DMS 273 (cell line): ENCODE results near the gene FRMD4A.
"Not testable (repeated sequence)": the region's sequence is repeated elsewhere in the genome, so short reads cannot be mapped to it uniquely, and the experiment has no call there.

Experiments
- DNase-seq: peaks from one replicate; lab custom pipeline; 2025; ENCODE audit not compliant: unreplicated experiment; lab: John Stamatoyannopoulos, UW

The FRMD4A gene

GRCh38 chr10:13769946-13770345 lies 560.8 kb downstream of the FRMD4A start:
- DNase-seq: no peak

GRCh38 chr10:13767676-13768178 lies 563.0 kb downstream of the FRMD4A start:
- DNase-seq: no peak

- DNase-seq: not testable (repeated sequence)
Observed at GRCh38 chr10:13767148-13767547, 563.6 kb downstream of the FRMD4A start.

- DNase-seq: no peak
Observed at GRCh38 chr10:13765641-13766341, 564.9 kb downstream of the FRMD4A start.

- no peak for DNase-seq
Observed at GRCh38 chr10:13761490-13762091, 569.1 kb downstream of the FRMD4A start.

- peak; percentile 90 for DNase-seq
Observed at GRCh38 chr10:13759168-13759567, 571.6 kb downstream of the FRMD4A start.

- no peak for DNase-seq
Observed at GRCh38 chr10:13758756-13759155, 572.0 kb downstream of the FRMD4A start.

- DNase-seq: peak; percentile 85
Observed at GRCh38 chr10:13758312-13758711, 572.4 kb downstream of the FRMD4A start.

GRCh38 chr10:13754277-13754676 lies 576.4 kb downstream of the FRMD4A start:
- peak; percentile 4 for DNase-seq

- DNase-seq: no peak
Observed at GRCh38 chr10:13751191-13751764, 579.4 kb downstream of the FRMD4A start.

GRCh38 chr10:13750299-13751190 lies 580.2 kb downstream of the FRMD4A start:
- DNase-seq: no peak

GRCh38 chr10:13745271-13745670 lies 585.5 kb downstream of the FRMD4A start:
- no peak for DNase-seq

GRCh38 chr10:13743963-13744362 lies 586.8 kb downstream of the FRMD4A start:
- no peak for DNase-seq

GRCh38 chr10:13743101-13743693 lies 587.5 kb downstream of the FRMD4A start:
- no peak for DNase-seq

- no peak for DNase-seq
Observed at GRCh38 chr10:13741438-13741837, 589.3 kb downstream of the FRMD4A start.

GRCh38 chr10:13740461-13740860 lies 590.3 kb downstream of the FRMD4A start:
- DNase-seq: no peak

- DNase-seq: peak; percentile 19
Observed at GRCh38 chr10:13739183-13739582, 591.5 kb downstream of the FRMD4A start.

- DNase-seq: no peak
Observed at GRCh38 chr10:13736506-13736905, 594.2 kb downstream of the FRMD4A start.

- DNase-seq: no peak
Observed at GRCh38 chr10:13734151-13734550, 596.6 kb downstream of the FRMD4A start.

- no peak for DNase-seq
Observed at GRCh38 chr10:13733071-13733470, 597.7 kb downstream of the FRMD4A start.

GRCh38 chr10:13732465-13732881 lies 598.3 kb downstream of the FRMD4A start:
- DNase-seq: no peak
